Stomach (tissue), 4 donors: ENCODE measurements around the gene TFAP2B.

Source experiments
- CTCF ChIP-seq, 7 experiments: fragments of 450-650 bp in 4 of 7; fragments of 200-600 bp in 3 of 7; sonication (generic) in 3 of 7; IDR thresholded peaks; one replicate each; pipeline ENCODE4 v1.5.1; 2016 to 2019; ENCODE audit warnings: antibody characterized with exemption in 7 of 7, control low read depth in 2 of 7, mild to moderate bottlenecking in 1 of 7
- POLR2A ChIP-seq, 4 donors: fragments of 450-650 bp; IDR thresholded peaks; one replicate each; pipeline ENCODE4 v1.6.1; 2016; ENCODE audit warnings: antibody characterized with exemption in 4 of 4, control low read depth in 2 of 4, mild to moderate bottlenecking in 1 of 4, moderate library complexity in 1 of 4
- POLR2AphosphoS5 ChIP-seq, 3 donors: sonication (generic); formaldehyde crosslinking; IDR thresholded peaks; one replicate each; pipeline ENCODE4 v1.6.1; 2016; ENCODE audit warnings: antibody characterized with exemption in 3 of 3

GRCh38 chr6:50847890-50848594, 29.4 kb downstream of the TFAP2B start:
- TF ChIP-seq CTCF (IDR thresholded peaks at IDR 0.05) (no peak), POLR2A (IDR thresholded peaks at IDR 0.05) (no peak), POLR2AphosphoS5 (IDR thresholded peaks at IDR 0.05) (no peak)
